ENCODE results near the gene MAVS.

MAVS gene

GRCh38 chr20:3916364-3916763, 69.7 kb downstream of the MAVS start:
- no peak for DNase-seq

- DNase-seq = no peak
Measured at GRCh38 chr20:3919352-3919751, 72.7 kb downstream of the MAVS start.

- no peak for DNase-seq
Measured at GRCh38 chr20:3922223-3922982, 75.8 kb downstream of the MAVS start.

GRCh38 chr20:3922983-3923339, 76.3 kb downstream of the MAVS start:
- DNase-seq = no peak

GRCh38 chr20:3923818-3924217, 77.2 kb downstream of the MAVS start:
- DNase-seq = no peak

GRCh38 chr20:3924304-3925112, 77.9 kb downstream of the MAVS start:
- no peak for DNase-seq

- DNase-seq = no peak
Measured at GRCh38 chr20:3925113-3925695, 78.6 kb downstream of the MAVS start.

Data from NK-92 treated with Interleukin-12 subunit alpha and Interleukin-12 subunit beta, amount 100 ng/mL, for 24 hours (cell line).